ENCODE data around the gene DOP1B. TPM values are rescaled to one million over a fixed set of nuclear protein-coding genes. Genes with fewer than 3 reads are reported as not detected.

Gene DOP1B, protein sequence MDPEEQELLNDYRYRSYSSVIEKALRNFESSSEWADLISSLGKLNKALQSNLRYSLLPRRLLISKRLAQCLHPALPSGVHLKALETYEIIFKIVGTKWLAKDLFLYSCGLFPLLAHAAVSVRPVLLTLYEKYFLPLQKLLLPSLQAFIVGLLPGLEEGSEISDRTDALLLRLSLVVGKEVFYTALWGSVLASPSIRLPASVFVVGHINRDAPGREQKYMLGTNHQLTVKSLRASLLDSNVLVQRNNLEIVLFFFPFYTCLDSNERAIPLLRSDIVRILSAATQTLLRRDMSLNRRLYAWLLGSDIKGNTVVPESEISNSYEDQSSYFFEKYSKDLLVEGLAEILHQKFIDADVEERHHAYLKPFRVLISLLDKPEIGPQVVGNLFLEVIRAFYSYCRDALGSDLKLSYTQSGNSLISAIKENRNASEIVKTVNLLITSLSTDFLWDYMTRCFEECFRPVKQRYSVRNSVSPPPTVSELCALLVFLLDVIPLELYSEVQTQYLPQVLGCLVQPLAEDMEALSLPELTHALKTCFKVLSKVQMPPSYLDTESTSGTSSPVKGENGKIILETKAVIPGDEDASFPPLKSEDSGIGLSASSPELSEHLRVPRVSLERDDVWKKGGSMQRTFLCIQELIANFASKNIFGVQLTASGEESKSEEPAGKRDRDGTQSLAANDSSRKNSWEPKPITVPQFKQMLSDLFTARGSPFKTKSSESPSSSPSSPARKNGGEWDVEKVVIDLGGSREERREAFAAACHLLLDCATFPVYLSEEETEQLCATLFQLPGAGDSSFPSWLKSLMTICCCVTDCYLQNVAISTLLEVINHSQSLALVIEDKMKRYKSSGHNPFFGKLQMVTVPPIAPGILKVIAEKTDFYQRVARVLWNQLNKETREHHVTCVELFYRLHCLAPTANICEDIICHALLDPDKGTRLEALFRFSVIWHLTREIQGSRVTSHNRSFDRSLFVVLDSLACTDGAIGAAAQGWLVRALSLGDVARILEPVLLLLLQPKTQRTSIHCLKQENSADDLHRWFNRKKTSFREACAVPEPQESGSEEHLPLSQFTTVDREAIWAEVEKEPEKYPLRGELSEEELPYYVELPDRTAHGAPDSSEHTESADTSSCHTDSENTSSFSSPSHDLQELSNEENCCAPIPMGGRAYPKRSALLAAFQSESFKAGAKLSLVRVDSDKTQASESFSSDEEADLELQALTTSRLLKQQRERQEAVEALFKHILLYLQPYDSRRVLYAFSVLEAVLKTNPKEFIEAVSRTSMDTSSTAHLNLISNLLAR (N-terminal part only)
- total RNA-seq (2013; cell fraction: nucleolus; rRNA removed) = 32.4 and 33.1 TPM in 2 replicates
- total RNA-seq (2014; rRNA removed) = 3.5 and 4.0 TPM in 2 replicates
- 3.8 and 4.3 TPM in 2 replicates for total RNA-seq (2014; rRNA removed; fragmentation: Illumina TruSeq; extraction: Trizol)
- total RNA-seq (2021) = 11.0 and 12.2 TPM in 2 replicates
- 1.2 TPM for polyA plus RNA-seq (2011; ENCODE audit: low read depth)
- polyA plus RNA-seq (2011; rRNA removed) = 1.2 and 1.6 TPM in 2 replicates
- 1.3 and 1.7 TPM in 2 replicates for polyA plus RNA-seq (2011; cell fraction: cytosol; rRNA removed)
- polyA plus RNA-seq (2011; cell fraction: nucleus; rRNA removed) = 2.2 and 2.5 TPM in 2 replicates
- 1.2 and 1.5 TPM in 2 replicates for polyA plus RNA-seq (2012)
- polyA plus RNA-seq (2014; fragmentation: Illumina TruSeq; extraction: Trizol) = 6.0 and 6.6 TPM in 2 replicates
- polyA plus RNA-seq (2014; fragmentation: Nextera tagmentation; extraction: Ambion mirVana) = 1 to 10 TPM; 1.2 to 1.3 TPM
- polyA plus RNA-seq (2014; rRNA removed) = 4.7 and 4.8 TPM in 2 replicates
- 1 to 10 TPM; 5.6 to 6.3 TPM for polyA plus RNA-seq (2016; fragmentation: Nextera tagmentation; extraction: Ambion mirVana)
- polyA minus RNA-seq (2011; rRNA and poly(A)+ RNA removed) = 2.6 and 2.9 TPM in 2 replicates
- polyA minus RNA-seq (2011; cell fraction: cytosol; rRNA and poly(A)+ RNA removed) = 0.80 and 1.5 TPM in 2 replicates
- 2.9 and 4.5 TPM in 2 replicates for polyA minus RNA-seq (2011; cell fraction: nucleus; rRNA and poly(A)+ RNA removed)
- percentile 44 among the genes with signal in this experiment for Bru-seq, nascent RNA
- BruChase-seq, experiment 1, labeled RNA remaining after a 6-hour chase = percentile 46 among the genes with signal in this experiment
- percentile 44 among the genes with signal in this experiment for BruChase-seq, experiment 2, labeled RNA remaining after a 2-hour chase
- long read RNA-seq, experiment 1, partial matches to known transcripts = 1 of 1 reads
- long read RNA-seq, experiment 1, other reads (novel, unspliced or antisense) = 0 of 1 reads
- long read RNA-seq, experiment 2, partial matches to known transcripts = 1 of 2 reads
- long read RNA-seq, experiment 2, other reads (novel, unspliced or antisense) = 0 of 2 reads

DNA sequence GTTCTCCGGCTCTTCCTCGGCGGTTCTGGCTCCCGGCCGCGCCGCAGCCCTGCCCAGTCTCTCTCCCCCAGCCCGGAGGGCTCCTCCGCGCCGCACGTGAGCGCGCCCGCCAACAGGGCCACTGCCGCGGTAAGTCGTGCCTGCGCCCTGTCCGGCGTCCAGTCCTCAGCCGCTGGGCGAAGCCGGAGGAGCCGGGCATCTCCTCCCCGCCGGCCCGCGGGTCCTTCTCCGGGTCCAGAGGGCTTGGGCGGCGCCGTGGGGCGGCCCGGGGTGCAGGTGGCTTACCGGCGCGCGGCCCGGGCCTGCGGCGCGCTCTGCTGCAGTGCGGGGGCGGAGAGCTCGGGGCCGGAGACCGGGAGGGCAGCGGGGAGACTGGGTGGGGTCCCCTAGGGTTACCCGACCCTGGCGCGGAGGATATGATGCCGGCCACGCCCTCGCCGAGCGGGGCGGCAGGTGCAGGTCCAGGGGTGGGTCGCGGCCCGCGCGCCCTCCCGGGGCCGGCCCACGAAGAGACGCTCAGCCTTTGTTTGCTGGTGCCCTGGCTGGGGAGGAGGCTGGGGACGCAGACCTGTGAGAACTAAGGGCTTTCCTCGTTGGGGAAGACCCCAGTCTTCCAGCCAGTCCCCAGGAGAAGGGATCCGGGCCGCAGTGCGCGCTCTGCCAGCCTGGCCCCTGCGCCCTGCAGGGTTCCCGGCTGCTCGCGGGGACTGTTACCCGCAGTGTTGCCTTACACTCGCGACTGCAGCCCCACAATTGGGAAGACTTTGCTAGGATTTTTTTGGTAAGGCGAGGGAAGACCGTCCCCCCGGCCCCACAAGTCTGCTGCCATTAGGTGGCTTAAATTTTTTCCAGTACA is at the start of gene DOP1B:
TSS of gene DOP1B (plus strand) at position 10 of the 856 bp plus-strand sequence. CDS start 7,910 bp downstream, outside the sequence.
- CTCF ChIA-PET = interaction anchor here (8.9 kb wide), 1 partner anchor 174 kb away, joined by 77 read pairs; no protein-coding TSS in a partner anchor
- Histone ChIP-seq H3K4me3 (peak within 1 kb of the TSS; percentile 87), H3K36me3 (ENCODE audit: control insufficient read depth in 2 of 2, insufficient read depth in 2 of 2, low read length in 1 of 2) (no peaks in the 10 kb centered on the region), H3K27me3 (replicated peaks in 1 of 2; ENCODE audit: control insufficient read depth in 2 of 2, insufficient read depth in 2 of 2, low read length in 1 of 2) (no peaks in the 10 kb centered on the region), H3K4me2 (ENCODE audit: control insufficient read depth, insufficient read depth) (peak within 1 kb of the TSS; percentile 98), H3K27ac (ENCODE audit: control insufficient read depth, insufficient read depth) (peak within 1 kb of the TSS; percentile 39; the same call in 1 of the 2 replicates), H4K20me1 (ENCODE audit: control insufficient read depth, insufficient read depth) (no peaks in the 10 kb centered on the region), H2AFZ (ENCODE audit: control insufficient read depth, low read depth, low read length) (peak within 1 kb of the TSS; percentile 83), H3K9me3 (replicated peaks; ENCODE audit: control insufficient read depth, insufficient read depth, low read length) (no peaks in the 10 kb centered on the region), H3K79me2 (ENCODE audit: control insufficient read depth, insufficient read depth, low read length) (no peaks in the 10 kb centered on the region), H3K9ac (ENCODE audit: control insufficient read depth, insufficient read depth, low read length) (peak within 1 kb of the TSS; percentile 71; the same call in 1 of the 2 replicates), H3K4me1 (ENCODE audit: control insufficient read depth, insufficient read depth, low read length) (peaks cover 9% of the 10 kb centered on the region)
- RAD21 ChIA-PET (ENCODE audit: unreplicated experiment) = no interaction called here
- BruUV-seq (replicated peaks) = no TSS peak
- SMC1A ChIA-PET (ENCODE audit: uncharacterized antibody, unreplicated experiment) = no interaction called here
- DNase-seq (ENCODE audit: low read depth, low spot score) = no peak
- WGBS (ENCODE audit: insufficient coverage, insufficient replicate concordance, low lambda C conversion rate, missing lambda C conversion rate) = 3% methylated on average over 51 of the region's 83 CpGs
- in situ Hi-C loops (cut with MboI) = no loop called here
- POLR2A ChIA-PET = interaction anchor here (0.6 kb wide), 1 partner anchor 14 kb away, joined by 4 read pairs; no protein-coding TSS in a partner anchor
- FAIRE-seq = no peak
- intact Hi-C loops (cut with micrococcal nuclease; ENCODE audit: unreplicated experiment) = loop anchor here (2.0 kb wide), 1 partner anchor 52 kb away; no protein-coding TSS in a partner anchor
- peak; percentile 47 for ATAC-seq
- TF ChIP-seq BHLHE40 (IDR thresholded peaks at IDR 0.05; ENCODE audit: borderline replicate concordance in 1 of 2, low read depth in 2 of 2, low read length in 1 of 2) (peak; percentile 49 to 92), RELA (IDR thresholded peaks at IDR 0.05; ENCODE audit: borderline replicate concordance, partially characterized antibody) (no peak), CHD2 (IDR thresholded peaks at IDR 0.05; ENCODE audit: borderline replicate concordance, low read depth, low read length) (no peak), GATAD2B (conservative IDR thresholded peaks at IDR 0.05; ENCODE audit: low read depth) (peak; percentile 89), DPF2 (IDR thresholded peaks at IDR 0.05) (peak; percentile 85), TCF12 (IDR thresholded peaks at IDR 0.05; ENCODE audit: low read depth, low read length) (no peak), HDAC6 (IDR thresholded peaks at IDR 0.05; ENCODE audit: unreplicated experiment) (peak; percentile 62), RBBP5 (conservative IDR thresholded peaks at IDR 0.05) (no peak), NR2F1 (conservative IDR thresholded peaks at IDR 0.05) (peak; percentile 49)
- TF ChIP-seq, protein P1, sequence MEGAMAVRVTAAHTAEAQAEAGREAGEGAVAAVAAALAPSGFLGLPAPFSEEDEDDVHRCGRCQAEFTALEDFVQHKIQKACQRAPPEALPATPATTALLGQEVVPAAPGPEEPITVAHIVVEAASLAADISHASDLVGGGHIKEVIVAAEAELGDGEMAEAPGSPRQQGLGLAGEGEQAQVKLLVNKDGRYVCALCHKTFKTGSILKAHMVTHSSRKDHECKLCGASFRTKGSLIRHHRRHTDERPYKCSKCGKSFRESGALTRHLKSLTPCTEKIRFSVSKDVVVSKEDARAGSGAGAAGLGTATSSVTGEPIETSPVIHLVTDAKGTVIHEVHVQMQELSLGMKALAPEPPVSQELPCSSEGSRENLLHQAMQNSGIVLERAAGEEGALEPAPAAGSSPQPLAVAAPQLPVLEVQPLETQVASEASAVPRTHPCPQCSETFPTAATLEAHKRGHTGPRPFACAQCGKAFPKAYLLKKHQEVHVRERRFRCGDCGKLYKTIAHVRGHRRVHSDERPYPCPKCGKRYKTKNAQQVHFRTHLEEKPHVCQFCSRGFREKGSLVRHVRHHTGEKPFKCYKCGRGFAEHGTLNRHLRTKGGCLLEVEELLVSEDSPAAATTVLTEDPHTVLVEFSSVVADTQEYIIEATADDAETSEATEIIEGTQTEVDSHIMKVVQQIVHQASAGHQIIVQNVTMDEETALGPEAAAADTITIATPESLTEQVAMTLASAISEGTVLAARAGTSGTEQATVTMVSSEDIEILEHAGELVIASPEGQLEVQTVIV (IDR thresholded peaks at IDR 0.05; ENCODE audit: borderline replicate concordance, partially characterized antibody) = no peak
